ENCODE results near the gene THTPA. TPM values are rescaled to one million over a fixed set of nuclear protein-coding genes. Genes with fewer than 3 reads are reported as not detected.
"Not testable (repeated sequence)": the region's sequence is repeated elsewhere in the genome, so short reads cannot be mapped to it uniquely, and the experiment has no call there.

Gene THTPA
- polyA plus RNA-seq, 1 donor, result 12.8 TPM

- not testable (repeated sequence) for DNase-seq (ENCODE audit: low read depth)
Measured at GRCh38 chr14:23583761-23584526, 27.9 kb downstream of the THTPA start.

GRCh38 chr14:23584527-23585203, 28.6 kb downstream of the THTPA start:
- not testable (repeated sequence) for DNase-seq (ENCODE audit: low read depth)

GRCh38 chr14:23588884-23589598, 33.0 kb downstream of the THTPA start:
- DNase-seq (ENCODE audit: low read depth), result peak; percentile 61

- no peak for DNase-seq (ENCODE audit: low read depth)
Measured at GRCh38 chr14:23589606-23590005, 33.5 kb downstream of the THTPA start.

GRCh38 chr14:23590198-23590597, 34.1 kb downstream of the THTPA start:
- DNase-seq (ENCODE audit: low read depth), result no peak

- not testable (repeated sequence) for DNase-seq (ENCODE audit: low read depth)
Measured at GRCh38 chr14:23594191-23594590, 38.1 kb downstream of the THTPA start.

GRCh38 chr14:23600322-23600707, 44.2 kb downstream of the THTPA start:
- no peak for DNase-seq (ENCODE audit: low read depth)

GRCh38 chr14:23600806-23601205, 44.7 kb downstream of the THTPA start:
- DNase-seq (ENCODE audit: low read depth), result no peak

- no peak for DNase-seq (ENCODE audit: low read depth)
Measured at GRCh38 chr14:23601424-23601823, 45.4 kb downstream of the THTPA start.

GRCh38 chr14:23601845-23602180, 45.7 kb downstream of the THTPA start:
- no peak for DNase-seq (ENCODE audit: low read depth)

- no peak for DNase-seq (ENCODE audit: low read depth)
Measured at GRCh38 chr14:23602181-23603095, 46.4 kb downstream of the THTPA start.

GRCh38 chr14:23603103-23603502, 47.0 kb downstream of the THTPA start:
- no peak for DNase-seq (ENCODE audit: low read depth)

GRCh38 chr14:23604148-23604547, 48.1 kb downstream of the THTPA start:
- DNase-seq (ENCODE audit: low read depth), result no peak

GRCh38 chr14:23604675-23605170, 48.7 kb downstream of the THTPA start:
- no peak for DNase-seq (ENCODE audit: low read depth)

- no peak for DNase-seq (ENCODE audit: low read depth)
Measured at GRCh38 chr14:23605931-23606585, 50.0 kb downstream of the THTPA start.

- no peak for DNase-seq (ENCODE audit: low read depth)
Measured at GRCh38 chr14:23608454-23608853, 52.4 kb downstream of the THTPA start.

GRCh38 chr14:23609001-23609400, 52.9 kb downstream of the THTPA start:
- DNase-seq (ENCODE audit: low read depth), result no peak

- DNase-seq (ENCODE audit: low read depth), result not testable (repeated sequence)
Measured at GRCh38 chr14:23609411-23610089, 53.5 kb downstream of the THTPA start.

Measured in forelimb muscle (tissue), 1 donor.